ENCODE results near the gene OR51E2. TPM values are rescaled to one million over a fixed set of nuclear protein-coding genes. Genes with fewer than 3 reads are reported as not detected.
"Not testable (repeated sequence)": the region's sequence is repeated elsewhere in the genome, so short reads cannot be mapped to it uniquely, and the experiment has no call there.

Gene OR51E2
- not detected for total RNA-seq
- total RNA-seq (2013), result not detected
- 0 to 0.12 (median 0) reads per million in 29 experiments for total RNA-seq

DNA sequence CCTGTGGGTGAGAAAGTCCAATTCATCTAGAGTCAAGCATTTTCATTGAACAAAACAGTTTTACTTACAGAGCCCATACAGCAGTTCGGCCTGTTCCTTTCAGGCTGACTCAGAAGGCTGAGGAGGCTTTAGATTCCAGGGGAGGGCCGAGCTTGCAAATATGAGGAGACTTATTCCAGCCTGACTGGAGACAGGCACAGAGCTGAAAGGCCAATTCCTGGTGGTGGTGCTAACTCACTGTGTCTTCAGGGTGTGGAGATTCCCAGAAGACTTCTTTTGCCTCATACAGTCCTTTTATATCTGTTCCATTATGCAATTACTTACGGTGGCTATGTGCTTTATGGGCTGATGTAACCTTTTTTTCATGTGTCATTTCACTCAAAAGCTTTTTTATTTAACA, at the start of gene OR51E2:
OR51E2 (minus strand) TSS at position 269 of the 400 bp plus-strand sequence. CDS start 15,142 bp downstream, outside the sequence.
- Histone ChIP-seq H3K27me3 (replicated peaks in 1 of 2; ENCODE audit: control insufficient read depth in 2 of 2, extremely low read depth in 1 of 2, insufficient read depth in 2 of 2, low read length in 1 of 2) (no peaks in the 10 kb centered on the region), H3K36me3 (ENCODE audit: control insufficient read depth in 2 of 2, extremely low read depth in 1 of 2, insufficient read depth in 1 of 2, low read length in 1 of 2) (no peaks in the 10 kb centered on the region), H3K9me3 (no peaks in the 10 kb centered on the region), H3K4me3 (ENCODE audit: control insufficient read depth in 1 of 2, extremely low read depth in 1 of 2, low read length in 1 of 2) (no peak within 1 kb of the TSS), H3K4me1 (ENCODE audit: control insufficient read depth in 1 of 2, extremely low read depth in 1 of 2, insufficient read depth in 2 of 2, low read length in 2 of 2) (no peaks in the 10 kb centered on the region), H3K27ac (ENCODE audit: low read length) (no peak within 1 kb of the TSS)
- peaks cover 1 to 8% of the 10 kb centered on the region in 2 donors for H3K27me3 Mint-ChIP-seq
- ChIA-PET CTCF (no interaction called here), POLR2A (no interaction called here)
- no peaks in the 10 kb centered on the region for H3K36me3 Mint-ChIP-seq
- no CpG with 5 or more reads among the region's 3 CpGs for WGBS (ENCODE audit: insufficient coverage)
- no peaks in the 10 kb centered on the region for H3K9me3 Mint-ChIP-seq
- no peak for ATAC-seq (replicated peaks in 1 of 4)
- no peak within 1 kb of the TSS for H3K4me3 Mint-ChIP-seq
- DNase-seq, result no peak
- H3K4me1 Mint-ChIP-seq, result no peaks in the 10 kb centered on the region
- H3K27ac Mint-ChIP-seq, result no peak within 1 kb of the TSS

- no peaks in the 10 kb centered on the region for H3K36me3 Mint-ChIP-seq
- peaks cover 1 to 15% of the 10 kb centered on the region in 2 donors for H3K27me3 Mint-ChIP-seq
Measured at GRCh38 chr11:4740735-4741134, 43.1 kb upstream of the OR51E2 start.

GRCh38 chr11:4727171-4727570, 29.5 kb upstream of the OR51E2 start:
- Mint-ChIP-seq H3K9me3 (no peaks in the 10 kb centered on the region), H3K36me3 (no peaks in the 10 kb centered on the region), H3K27me3 (peaks cover 0 to 6% of the 10 kb centered on the region in 2 donors), H3K27ac (no peak overlapping the region), H3K4me3 (no peak overlapping the region), H3K4me1 (no peaks in the 10 kb centered on the region)
- H3K27ac ChIP-seq (ENCODE audit: low read length), result no peak overlapping the region
- H3K4me1 ChIP-seq (ENCODE audit: control insufficient read depth in 1 of 2, extremely low read depth in 1 of 2, insufficient read depth in 2 of 2, low read length in 2 of 2), result no peaks in the 10 kb centered on the region
- no peak for DNase-seq
- no peaks in the 10 kb centered on the region for H3K36me3 ChIP-seq (ENCODE audit: control insufficient read depth in 2 of 2, extremely low read depth in 1 of 2, insufficient read depth in 1 of 2, low read length in 1 of 2)
- ChIA-PET POLR2A (no interaction called here), CTCF (no interaction called here)
- ATAC-seq (replicated peaks in 1 of 4), result no peak
- H3K27me3 ChIP-seq (replicated peaks in 1 of 2; ENCODE audit: control insufficient read depth in 2 of 2, extremely low read depth in 1 of 2, insufficient read depth in 2 of 2, low read length in 1 of 2), result peaks cover 0 to 4% of the 10 kb centered on the region in 2 experiments
- H3K4me3 ChIP-seq (ENCODE audit: control insufficient read depth in 1 of 2, extremely low read depth in 1 of 2, low read length in 1 of 2), result no peak overlapping the region
- no peaks in the 10 kb centered on the region for H3K9me3 ChIP-seq
- no CpG with 5 or more reads among the region's 2 CpGs for WGBS (ENCODE audit: insufficient coverage)

More at GRCh38 chr11:4740735-4741134, 43.1 kb upstream of the OR51E2 start:
- ChIA-PET POLR2A (no interaction called here), CTCF (no interaction called here)
- H3K27ac ChIP-seq (ENCODE audit: low read length), result no peak overlapping the region
- Mint-ChIP-seq H3K4me3 (no peak overlapping the region), H3K9me3 (no peaks in the 10 kb centered on the region), H3K27ac (no peak overlapping the region), H3K4me1 (no peaks in the 10 kb centered on the region)
- H3K9me3 ChIP-seq, result no peaks in the 10 kb centered on the region
- no peak for DNase-seq
- H3K27me3 ChIP-seq (replicated peaks in 1 of 2; ENCODE audit: control insufficient read depth in 2 of 2, extremely low read depth in 1 of 2, insufficient read depth in 2 of 2, low read length in 1 of 2), result no peaks in the 10 kb centered on the region
- H3K4me1 ChIP-seq (ENCODE audit: control insufficient read depth in 1 of 2, extremely low read depth in 1 of 2, insufficient read depth in 2 of 2, low read length in 2 of 2), result no peaks in the 10 kb centered on the region
- 90% methylated on average over 1 of the region's 2 CpGs for WGBS (ENCODE audit: insufficient coverage)
- H3K4me3 ChIP-seq (ENCODE audit: control insufficient read depth in 1 of 2, extremely low read depth in 1 of 2, low read length in 1 of 2), result no peak overlapping the region
- no peak for ATAC-seq (replicated peaks in 1 of 4)
- no peaks in the 10 kb centered on the region for H3K36me3 ChIP-seq (ENCODE audit: control insufficient read depth in 2 of 2, extremely low read depth in 1 of 2, insufficient read depth in 1 of 2, low read length in 1 of 2)

- H3K9me3 Mint-ChIP-seq; H3K4me3 ChIP-seq (ENCODE audit: control insufficient read depth in 1 of 2, extremely low read depth in 1 of 2, low read length in 1 of 2); POLR2A ChIA-PET; H3K27ac Mint-ChIP-seq; H3K4me3 Mint-ChIP-seq; H3K27me3 ChIP-seq (replicated peaks in 1 of 2; ENCODE audit: control insufficient read depth in 2 of 2, extremely low read depth in 1 of 2, insufficient read depth in 2 of 2, low read length in 1 of 2); H3K27ac ChIP-seq (ENCODE audit: low read length); H3K36me3 Mint-ChIP-seq; H3K4me1 Mint-ChIP-seq; ATAC-seq (replicated peaks in 1 of 4); H3K36me3 ChIP-seq (ENCODE audit: control insufficient read depth in 2 of 2, extremely low read depth in 1 of 2, insufficient read depth in 1 of 2, low read length in 1 of 2); H3K27me3 Mint-ChIP-seq; H3K9me3 ChIP-seq; DNase-seq; H3K4me1 ChIP-seq (ENCODE audit: control insufficient read depth in 1 of 2, extremely low read depth in 1 of 2, insufficient read depth in 2 of 2, low read length in 2 of 2): not testable (repeated sequence)
- WGBS (ENCODE audit: insufficient coverage), result 88% methylated on average over 31 of the region's 33 CpGs
- CTCF ChIA-PET, result interaction anchor here in 1 of 2 donors (0.6 to 0.7 kb wide), 2 partner anchors 15 to 38 kb away, joined by 4 read pairs; no protein-coding TSS in a partner anchor
Measured at GRCh38 chr11:4722616-4723534, 25.2 kb upstream of the OR51E2 start.

- ATAC-seq (replicated peaks in 1 of 4), result no peak
- ChIA-PET POLR2A (no interaction called here), CTCF (no interaction called here)
- Mint-ChIP-seq H3K9me3 (no peaks in the 10 kb centered on the region), H3K4me3 (no peak overlapping the region), H3K27ac (no peak overlapping the region), H3K36me3 (no peaks in the 10 kb centered on the region), H3K4me1 (no peaks in the 10 kb centered on the region), H3K27me3 (peaks cover 17 to 33% of the 10 kb centered on the region in 2 donors)
- H3K9me3 ChIP-seq, result no peaks in the 10 kb centered on the region
- H3K4me3 ChIP-seq (ENCODE audit: control insufficient read depth in 1 of 2, extremely low read depth in 1 of 2, low read length in 1 of 2), result no peak overlapping the region
- H3K27ac ChIP-seq (ENCODE audit: low read length), result no peak overlapping the region
- DNase-seq, result no peak
- WGBS (ENCODE audit: insufficient coverage), result 83% methylated on average over 1 of the region's 5 CpGs
- H3K4me1 ChIP-seq (ENCODE audit: control insufficient read depth in 1 of 2, extremely low read depth in 1 of 2, insufficient read depth in 2 of 2, low read length in 2 of 2), result no peaks in the 10 kb centered on the region
- H3K36me3 ChIP-seq (ENCODE audit: control insufficient read depth in 2 of 2, extremely low read depth in 1 of 2, insufficient read depth in 1 of 2, low read length in 1 of 2), result no peaks in the 10 kb centered on the region
- peaks cover 0 to 2% of the 10 kb centered on the region in 2 experiments for H3K27me3 ChIP-seq (replicated peaks in 1 of 2; ENCODE audit: control insufficient read depth in 2 of 2, extremely low read depth in 1 of 2, insufficient read depth in 2 of 2, low read length in 1 of 2)
Measured at GRCh38 chr11:4714300-4714699, 16.6 kb upstream of the OR51E2 start.

DNA sequence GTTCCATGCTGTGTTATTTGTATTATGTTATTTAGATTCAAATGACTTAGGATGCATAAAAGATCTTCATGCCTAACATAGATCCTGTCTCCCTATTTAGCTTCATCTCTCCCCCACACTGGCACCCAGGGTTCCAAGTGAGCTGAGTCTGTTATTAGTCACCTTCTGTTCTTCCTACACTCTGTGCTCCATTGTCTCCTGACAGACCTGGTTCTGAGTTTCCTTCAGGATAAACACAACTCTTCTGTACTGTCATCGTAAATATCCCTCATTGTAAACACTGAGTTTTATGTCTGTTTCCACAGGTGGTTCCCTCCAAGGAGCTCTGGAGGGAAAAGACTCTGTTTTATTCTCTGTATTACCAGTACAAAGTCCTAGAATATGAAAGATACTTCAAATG, 15.6 kb upstream of the OR51E2 start:
- no peak overlapping the region for H3K4me3 Mint-ChIP-seq
- ATAC-seq (replicated peaks in 1 of 4) (no peak), DNase-seq (no peak)
- Histone ChIP-seq H3K4me3 (ENCODE audit: control insufficient read depth in 1 of 2, extremely low read depth in 1 of 2, low read length in 1 of 2) (no peak overlapping the region), H3K27ac (ENCODE audit: low read length) (no peak overlapping the region), H3K9me3 (no peaks in the 10 kb centered on the region), H3K4me1 (ENCODE audit: control insufficient read depth in 1 of 2, extremely low read depth in 1 of 2, insufficient read depth in 2 of 2, low read length in 2 of 2) (no peaks in the 10 kb centered on the region), H3K36me3 (ENCODE audit: control insufficient read depth in 2 of 2, extremely low read depth in 1 of 2, insufficient read depth in 1 of 2, low read length in 1 of 2) (no peaks in the 10 kb centered on the region), H3K27me3 (replicated peaks in 1 of 2; ENCODE audit: control insufficient read depth in 2 of 2, extremely low read depth in 1 of 2, insufficient read depth in 2 of 2, low read length in 1 of 2) (peaks cover 0 to 2% of the 10 kb centered on the region in 2 experiments)
- H3K9me3 Mint-ChIP-seq, result no peaks in the 10 kb centered on the region
- no peaks in the 10 kb centered on the region for H3K4me1 Mint-ChIP-seq
- CTCF ChIA-PET, result no interaction called here
- H3K36me3 Mint-ChIP-seq, result no peaks in the 10 kb centered on the region
- no peak overlapping the region for H3K27ac Mint-ChIP-seq
- H3K27me3 Mint-ChIP-seq, result peaks cover 16 to 31% of the 10 kb centered on the region in 2 donors
- no CpG with 5 or more reads among the region's 1 CpG for WGBS (ENCODE audit: insufficient coverage)
- POLR2A ChIA-PET, result no interaction called here
